MM.1S (cell line): Measurements from ENCODE around the gene CCSER2.

Experiments used
- EZH2phosphoT487 ChIP-seq: fragments of 300-600 bp; sonication (generic); IDR thresholded peaks from 2 replicates; pipeline ENCODE4 v1.6.1; 2018; ENCODE audit warnings: antibody characterized with exemption, low read length
- TF ChIP-seq, protein P1 (sequence below): fragments of 300-600 bp; sonication (generic); IDR thresholded peaks from 2 replicates; pipeline ENCODE4 v1.5.1; 2016; ENCODE audit warnings: antibody characterized with exemption, low read length, mixed read lengths

GRCh38 chr10:84340187-84340586 lies 11.8 kb downstream of the CCSER2 start:
- TF ChIP-seq, protein P1, sequence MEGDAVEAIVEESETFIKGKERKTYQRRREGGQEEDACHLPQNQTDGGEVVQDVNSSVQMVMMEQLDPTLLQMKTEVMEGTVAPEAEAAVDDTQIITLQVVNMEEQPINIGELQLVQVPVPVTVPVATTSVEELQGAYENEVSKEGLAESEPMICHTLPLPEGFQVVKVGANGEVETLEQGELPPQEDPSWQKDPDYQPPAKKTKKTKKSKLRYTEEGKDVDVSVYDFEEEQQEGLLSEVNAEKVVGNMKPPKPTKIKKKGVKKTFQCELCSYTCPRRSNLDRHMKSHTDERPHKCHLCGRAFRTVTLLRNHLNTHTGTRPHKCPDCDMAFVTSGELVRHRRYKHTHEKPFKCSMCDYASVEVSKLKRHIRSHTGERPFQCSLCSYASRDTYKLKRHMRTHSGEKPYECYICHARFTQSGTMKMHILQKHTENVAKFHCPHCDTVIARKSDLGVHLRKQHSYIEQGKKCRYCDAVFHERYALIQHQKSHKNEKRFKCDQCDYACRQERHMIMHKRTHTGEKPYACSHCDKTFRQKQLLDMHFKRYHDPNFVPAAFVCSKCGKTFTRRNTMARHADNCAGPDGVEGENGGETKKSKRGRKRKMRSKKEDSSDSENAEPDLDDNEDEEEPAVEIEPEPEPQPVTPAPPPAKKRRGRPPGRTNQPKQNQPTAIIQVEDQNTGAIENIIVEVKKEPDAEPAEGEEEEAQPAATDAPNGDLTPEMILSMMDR: no peak
- TF ChIP-seq EZH2phosphoT487: no peak
